ENCODE results near the gene VSTM4.

DNA sequence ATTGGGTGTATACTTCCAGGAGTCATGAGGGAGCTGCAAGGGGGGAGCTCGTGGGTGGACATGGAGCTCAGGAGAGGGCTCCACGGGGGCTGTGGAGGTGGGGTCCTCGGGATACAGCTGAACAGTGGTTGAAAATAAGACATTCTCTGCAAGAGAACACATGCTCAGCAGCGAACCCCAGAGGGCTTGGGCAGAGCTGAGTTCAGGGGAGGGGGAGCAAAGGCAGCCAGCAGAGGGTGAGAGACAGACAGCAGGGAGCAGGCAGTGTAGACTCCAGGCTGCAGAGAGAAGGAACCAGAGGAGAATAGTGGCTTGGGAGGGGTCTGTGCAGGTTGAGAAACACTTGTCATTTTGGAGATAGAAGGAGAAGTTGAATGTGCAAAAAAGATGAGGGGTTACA, 102.7 kb downstream of the VSTM4 start:
- TF ChIP-seq PHF8 (IDR thresholded peaks at IDR 0.05; ENCODE audit: borderline replicate concordance, low read length) (no peak), ZNF354B (CRISPR knock-in tag; IDR thresholded peaks at IDR 0.05) (no peak), DPF2 (IDR thresholded peaks at IDR 0.05) (no peak)
- TF ChIP-seq, protein P1, sequence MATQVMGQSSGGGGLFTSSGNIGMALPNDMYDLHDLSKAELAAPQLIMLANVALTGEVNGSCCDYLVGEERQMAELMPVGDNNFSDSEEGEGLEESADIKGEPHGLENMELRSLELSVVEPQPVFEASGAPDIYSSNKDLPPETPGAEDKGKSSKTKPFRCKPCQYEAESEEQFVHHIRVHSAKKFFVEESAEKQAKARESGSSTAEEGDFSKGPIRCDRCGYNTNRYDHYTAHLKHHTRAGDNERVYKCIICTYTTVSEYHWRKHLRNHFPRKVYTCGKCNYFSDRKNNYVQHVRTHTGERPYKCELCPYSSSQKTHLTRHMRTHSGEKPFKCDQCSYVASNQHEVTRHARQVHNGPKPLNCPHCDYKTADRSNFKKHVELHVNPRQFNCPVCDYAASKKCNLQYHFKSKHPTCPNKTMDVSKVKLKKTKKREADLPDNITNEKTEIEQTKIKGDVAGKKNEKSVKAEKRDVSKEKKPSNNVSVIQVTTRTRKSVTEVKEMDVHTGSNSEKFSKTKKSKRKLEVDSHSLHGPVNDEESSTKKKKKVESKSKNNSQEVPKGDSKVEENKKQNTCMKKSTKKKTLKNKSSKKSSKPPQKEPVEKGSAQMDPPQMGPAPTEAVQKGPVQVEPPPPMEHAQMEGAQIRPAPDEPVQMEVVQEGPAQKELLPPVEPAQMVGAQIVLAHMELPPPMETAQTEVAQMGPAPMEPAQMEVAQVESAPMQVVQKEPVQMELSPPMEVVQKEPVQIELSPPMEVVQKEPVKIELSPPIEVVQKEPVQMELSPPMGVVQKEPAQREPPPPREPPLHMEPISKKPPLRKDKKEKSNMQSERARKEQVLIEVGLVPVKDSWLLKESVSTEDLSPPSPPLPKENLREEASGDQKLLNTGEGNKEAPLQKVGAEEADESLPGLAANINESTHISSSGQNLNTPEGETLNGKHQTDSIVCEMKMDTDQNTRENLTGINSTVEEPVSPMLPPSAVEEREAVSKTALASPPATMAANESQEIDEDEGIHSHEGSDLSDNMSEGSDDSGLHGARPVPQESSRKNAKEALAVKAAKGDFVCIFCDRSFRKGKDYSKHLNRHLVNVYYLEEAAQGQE (IDR thresholded peaks at IDR 0.05; ENCODE audit: borderline replicate concordance): no peak
- TF ChIP-seq, protein P1 (CRISPR knock-in tag; IDR thresholded peaks at IDR 0.05; ENCODE audit: low read depth): no peak
- TF ChIP-seq, protein P2, sequence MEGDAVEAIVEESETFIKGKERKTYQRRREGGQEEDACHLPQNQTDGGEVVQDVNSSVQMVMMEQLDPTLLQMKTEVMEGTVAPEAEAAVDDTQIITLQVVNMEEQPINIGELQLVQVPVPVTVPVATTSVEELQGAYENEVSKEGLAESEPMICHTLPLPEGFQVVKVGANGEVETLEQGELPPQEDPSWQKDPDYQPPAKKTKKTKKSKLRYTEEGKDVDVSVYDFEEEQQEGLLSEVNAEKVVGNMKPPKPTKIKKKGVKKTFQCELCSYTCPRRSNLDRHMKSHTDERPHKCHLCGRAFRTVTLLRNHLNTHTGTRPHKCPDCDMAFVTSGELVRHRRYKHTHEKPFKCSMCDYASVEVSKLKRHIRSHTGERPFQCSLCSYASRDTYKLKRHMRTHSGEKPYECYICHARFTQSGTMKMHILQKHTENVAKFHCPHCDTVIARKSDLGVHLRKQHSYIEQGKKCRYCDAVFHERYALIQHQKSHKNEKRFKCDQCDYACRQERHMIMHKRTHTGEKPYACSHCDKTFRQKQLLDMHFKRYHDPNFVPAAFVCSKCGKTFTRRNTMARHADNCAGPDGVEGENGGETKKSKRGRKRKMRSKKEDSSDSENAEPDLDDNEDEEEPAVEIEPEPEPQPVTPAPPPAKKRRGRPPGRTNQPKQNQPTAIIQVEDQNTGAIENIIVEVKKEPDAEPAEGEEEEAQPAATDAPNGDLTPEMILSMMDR (IDR thresholded peaks at IDR 0.05 in 2 of 3, conservative IDR thresholded peaks at IDR 0.05 in 1 of 3; ENCODE audit: insufficient read depth in 2 of 3, low read depth in 1 of 3, low read length in 3 of 3): peak; percentile 11 to 48 (median 17); a peak in 2 of 6 replicates
